K562 (cell line): Measurements from ENCODE around the gene NINJ2. TPM values are rescaled to one million over a fixed set of nuclear protein-coding genes. Genes with fewer than 3 reads are reported as not detected.

Experiments used
- ATAC-seq: fragments of 200-7000 bp; cut with Tn5 transposase; 3 replicates; pipeline ENCODE4 v1.9.1; 2020; ENCODE audit warnings: moderate library complexity
- BruUV-seq: library from RNA; stranded (reverse); fragments of 400-500 nt; replicated peaks from 2 replicates; lab custom pipeline; 2021; lab: Mats Ljungman, UMichigan
- CTCF ChIA-PET: fragments of 300-600 bp; formaldehyde crosslinking; extraction: SDS; loops from one replicate; lab custom pipeline; 2021; ENCODE audit warnings: low intra/inter-chr PET ratio; lab: Yijun Ruan, JAX
- POLR2A ChIA-PET: fragments of 300-600, 350-650 bp; sonication (Branson Sonifier 250); formaldehyde crosslinking; extraction: SDS; loops from one replicate; lab custom pipeline; 2021; ENCODE audit warnings: antibody characterized with exemption, inconsistent platforms; lab: Yijun Ruan, JAX
- DNase-seq, 4 experiments: peaks; one replicate each; pipeline versions ENCODE4 v3.0.0 to v3.0.0-alpha.2; 2011 to 2018; ENCODE audit warnings: low spot score in 3 of 4, mixed read lengths in 3 of 4; ENCODE audit errors: extremely low read depth in 1 of 4
- FAIRE-seq: peaks from 2 replicates; lab custom pipeline; 2011; peaks lifted over from hg19 to GRCh38; lab: Jason Lieb, UNC
- H2AFZ ChIP-seq: 2 replicates; pipeline ENCODE4 v1.6.0; 2011; ENCODE audit warnings: low read depth, low read length, control low read depth, inconsistent platforms
- H3K27ac ChIP-seq: fragments of 200-600 bp; 3 replicates; pipeline ENCODE4 v1.8.0; 2011; ENCODE audit warnings: low read depth, mild to moderate bottlenecking, control low read depth, inconsistent platforms, low read length, moderate library complexity, mixed read lengths; ENCODE audit errors: extremely low read depth
- H3K27me3 ChIP-seq, 2 experiments: fragments of 300-600 bp in 1 of 2; 2 replicates in 1 of 2; 3 replicates in 1 of 2; pipeline versions ENCODE4 v1.6.0 to v1.8.0; 2011; ENCODE audit warnings: inconsistent platforms in 2 of 2, low read length in 2 of 2, mild to moderate bottlenecking in 1 of 2, mixed read lengths in 1 of 2, moderate library complexity in 1 of 2; ENCODE audit not compliant: control insufficient read depth in 2 of 2, insufficient read depth in 2 of 2
- H3K36me3 ChIP-seq: fragments of 300-600 bp; 3 replicates; pipeline ENCODE4 v1.8.0; 2011; ENCODE audit warnings: mild to moderate bottlenecking, low read length, inconsistent platforms; ENCODE audit not compliant: control insufficient read depth, insufficient read depth
- H3K4me1 ChIP-seq, 2 experiments: fragments of 200-600 bp in 1 of 2; replicated peaks in 1 of 2; 2 replicates in 1 of 2; 3 replicates in 1 of 2; pipeline versions ENCODE4 v1.5.1 to v1.8.0; 2011; ENCODE audit warnings: inconsistent platforms in 2 of 2, low read length in 2 of 2, mild to moderate bottlenecking in 1 of 2, mixed read lengths in 1 of 2, moderate library complexity in 1 of 2; ENCODE audit not compliant: control insufficient read depth in 2 of 2, insufficient read depth in 2 of 2
- H3K4me2 ChIP-seq: 2 replicates; pipeline ENCODE4 v1.6.1; 2011; ENCODE audit warnings: low read length, control low read depth, inconsistent platforms, mixed read lengths; ENCODE audit not compliant: insufficient read depth
- H3K4me3 ChIP-seq: fragments of 200-600 bp; sonication (generic), shearing (Covaris generic); 2 replicates; pipeline ENCODE4 v1.5.1; 2016; ENCODE audit warnings: control low read depth, inconsistent platforms
- H3K79me2 ChIP-seq: fragments of 200-600 bp; 3 replicates; pipeline ENCODE4 v1.8.0; 2011; ENCODE audit warnings: low read length, inconsistent platforms; ENCODE audit not compliant: control insufficient read depth, insufficient read depth
- H3K9ac ChIP-seq, 2 experiments: 2 replicates each; pipeline versions ENCODE4 v1.6.0 to v1.6.1; 2011; ENCODE audit warnings: low read depth in 2 of 2, low read length in 2 of 2, control low read depth in 1 of 2, inconsistent platforms in 1 of 2, mild to moderate bottlenecking in 1 of 2, mixed read lengths in 1 of 2; ENCODE audit not compliant: insufficient read depth in 1 of 2
- H3K9me1 ChIP-seq: one replicate; pipeline ENCODE4 v1.6.0; 2011; ENCODE audit warnings: inconsistent platforms, mild to moderate bottlenecking, low read length, moderate library complexity; ENCODE audit not compliant: control insufficient read depth, insufficient read depth
- H3K9me3 ChIP-seq: replicated peaks from 2 replicates; pipeline ENCODE4 v1.5.1; 2011; ENCODE audit warnings: low read depth, low read length, inconsistent platforms; ENCODE audit not compliant: control insufficient read depth, insufficient read depth
- H4K20me1 ChIP-seq: replicated peaks from 2 replicates; pipeline ENCODE4 v1.6.1; 2011; ENCODE audit warnings: low read length, inconsistent platforms, mixed read lengths; ENCODE audit not compliant: control insufficient read depth, insufficient read depth
- CREB3 ChIP-seq: fragments of 450-650 bp; conservative IDR thresholded peaks from 2 replicates; pipeline ENCODE4 v1.6.1; 2016; ENCODE audit warnings: missing genetic modification characterization, low read depth, mild to moderate bottlenecking, missing compliant biosample characterization, moderate library complexity
- CTCF ChIP-seq, 3 experiments: IDR thresholded peaks in 2 of 3; conservative IDR thresholded peaks in 1 of 3; 2 replicates each; pipeline ENCODE4 v1.5.1; 2011 to 2012; ENCODE audit warnings: low read length in 3 of 3, mild to moderate bottlenecking in 3 of 3, control low read depth in 2 of 3, improper control_type of control experiment in 1 of 3, inconsistent platforms in 1 of 3, low read depth in 1 of 3, mixed read lengths in 1 of 3, moderate library complexity in 1 of 3; ENCODE audit not compliant: insufficient read depth in 2 of 3
- POLR2H ChIP-seq: IDR thresholded peaks from 2 replicates; pipeline ENCODE4 v1.6.1; 2016; ENCODE audit warnings: missing genetic modification characterization, low read depth, mild to moderate bottlenecking, control low read depth, missing compliant biosample characterization, moderate library complexity
- WGBS: fragments of 100-300 bp; shearing (Covaris generic); methylation state at CpG from one replicate; pipeline ENCODE4 v1.1.6; 2016; ENCODE audit warnings: low coverage, mixed read lengths; ENCODE audit not compliant: insufficient coverage; ENCODE audit errors: missing lambda C conversion rate; 5-methylcytosine and 5-hydroxymethylcytosine counted together
- in situ Hi-C: fragments of 300-500 bp; cut with MboI; formaldehyde crosslinking; loops from 4 replicates; pipeline ENCODE4 v1.15.0; 2018; ENCODE audit warnings: inconsistent platforms, mixed read lengths
- intact Hi-C: fragments of 100-400 bp; cut with micrococcal nuclease; formaldehyde crosslinking; loops from 2 replicates; pipeline ENCODE4 v1.14.2; 2022
- polyA plus RNA-seq, 8 experiments: library from polyadenylated mRNA; depleted of rRNA in 4 of 8; stranded (reverse) in 5 of 8; unstranded in 3 of 8; fragments of >200 nt; fragmentation: Nextera tagmentation in 2 of 8; fragmentation: Illumina TruSeq in 1 of 8; extraction: Ambion mirVana in 2 of 8; extraction: Trizol in 1 of 8; gene quantifications; 2 replicates each; pipeline versions ENCODE4 v1.2.1 to v1.2.3, GENCODE V29; 2011 to 2014; ENCODE audit warnings: inconsistent platforms in 1 of 8, missing spikeins in 1 of 8
- total RNA-seq, 7 experiments: library from RNA; depleted of rRNA in 6 of 7; stranded (reverse); fragments of >200 nt in 6 of 7; fragmentation: Illumina TruSeq in 2 of 7; extraction: Trizol in 2 of 7; gene quantifications; 2 replicates each; pipeline versions ENCODE4 v1.2.1 to v1.2.3, GENCODE V29; 2011 to 2021; ENCODE audit warnings: low replicate concordance in 1 of 7

The NINJ2 gene
- total and polyA plus RNA-seq, 9 of the 15 experiments (the other 6 are each of a cell fraction or from before 2014, with no cell fraction given), result 2.6 to 16.0 (median 4.5) TPM

GRCh38 chr12:659090-659683 is 4.1 kb downstream of the NINJ2 start:
- H3K4me1 ChIP-seq, result peaks cover 8 to 11% of the 10 kb centered on the region in 2 experiments; a peak in 4 of 5 replicates
- WGBS, result 63% methylated on average over 4 of the region's 5 CpGs
- no peak overlapping the region for H3K4me2 ChIP-seq

More at GRCh38 chr12:659090-659683, 4.1 kb downstream of the NINJ2 start:
- intact Hi-C loops, result no loop called here
- ChIA-PET POLR2A (interaction anchor here (0.6 to 1.7 kb wide), 2 partner anchors 12 to 13 kb away, joined by 3 to 5 read pairs; no protein-coding TSS in a partner anchor), CTCF (no interaction called here)
- no peak overlapping the region for H3K27ac ChIP-seq
- no peaks in the 10 kb centered on the region for H3K27me3 ChIP-seq
- no TSS peak for BruUV-seq
- no peak for TF ChIP-seq CREB3 (tag)
- no peak for TF ChIP-seq CTCF (IDR thresholded peaks at IDR 0.05 in 2 of 3, conservative IDR thresholded peaks at IDR 0.05 in 1 of 3; ENCODE audit: insufficient read depth in 2 of 3, low read depth in 1 of 3, low read length in 3 of 3)
- no peak for TF ChIP-seq POLR2H (tag)
- no peaks in the 10 kb centered on the region for H4K20me1 ChIP-seq
- no peaks in the 10 kb centered on the region for H3K36me3 ChIP-seq
- no peak overlapping the region for H2AFZ ChIP-seq
- no peak overlapping the region for H3K4me3 ChIP-seq
- H3K79me2 ChIP-seq, result no peaks in the 10 kb centered on the region
- no peaks in the 10 kb centered on the region for H3K9me3 ChIP-seq
- in situ Hi-C loops, result no loop called here
- FAIRE-seq (no peak), DNase-seq (peak in 1 of 4 experiments; percentile 1), ATAC-seq (no peak)
- no peaks in the 10 kb centered on the region for H3K9me1 ChIP-seq
- H3K9ac ChIP-seq, result peak overlapping the region in 1 of 2 experiments; percentile 72; a peak in 1 of 4 replicates
